Stimulated activated CD8-positive, alpha-beta memory T cell treated with anti-CD3 and anti-CD28 coated beads, Interleukin-15, amount 100 ng/mL, for 1 hour (primary cell): Measurements from ENCODE around the gene RUSF1.
"Not testable (repeated sequence)": the region's sequence is repeated elsewhere in the genome, so short reads cannot be mapped to it uniquely, and the experiment has no call there.

ENCODE experiments used
- DNase-seq: peaks from one replicate; pipeline ENCODE4 v3.0.0-alpha.2; 2020; ENCODE audit warnings: low read depth

Gene RUSF1

GRCh38 chr16:31452631-31453106, 55.5 kb downstream of the RUSF1 start:
- no peak for DNase-seq

GRCh38 chr16:31451681-31452351, 56.4 kb downstream of the RUSF1 start:
- DNase-seq = no peak

- no peak for DNase-seq
Measured at GRCh38 chr16:31451201-31451600, 57.0 kb downstream of the RUSF1 start.

- not testable (repeated sequence) for DNase-seq
Measured at GRCh38 chr16:31445931-31446330, 62.3 kb downstream of the RUSF1 start.

GRCh38 chr16:31441956-31442355, 66.2 kb downstream of the RUSF1 start:
- DNase-seq = no peak

- DNase-seq = no peak
Measured at GRCh38 chr16:31440516-31441184, 67.5 kb downstream of the RUSF1 start.

GRCh38 chr16:31439519-31439918, 68.7 kb downstream of the RUSF1 start:
- DNase-seq = no peak
